Small intestine (tissue), 7 donors: ENCODE data around the gene SCGB1D1. TPM values are rescaled to one million over a fixed set of nuclear protein-coding genes. Genes with fewer than 3 reads are reported as not detected.

Experiments
- DNase-seq, 2 donors: peaks; one replicate each; pipeline versions ENCODE4 v3.0.0 to v3.0.0-alpha.2; 2013
- FAIRE-seq: peaks from 2 replicates; lab custom pipeline; 2012; peaks lifted over from hg19 to GRCh38; lab: Jason Lieb, UNC
- H3K27ac ChIP-seq, 3 donors: one replicate each; pipeline ENCODE4 v1.5.1; 2013; ENCODE audit warnings: low read length in 2 of 3, mild to moderate bottlenecking in 2 of 3, control low read depth in 1 of 3, inconsistent platforms in 1 of 3, low read depth in 1 of 3, moderate library complexity in 1 of 3
- H3K27me3 ChIP-seq, 3 donors: one replicate each; pipeline ENCODE4 v1.6.1; 2013; ENCODE audit warnings: low read length in 3 of 3, inconsistent platforms in 1 of 3; ENCODE audit not compliant: control insufficient read depth in 3 of 3, insufficient read depth in 3 of 3
- H3K36me3 ChIP-seq, 3 donors: one replicate each; pipeline ENCODE4 v1.6.1; 2013; ENCODE audit warnings: low read length in 3 of 3, inconsistent platforms in 1 of 3, low read depth in 1 of 3, mild to moderate bottlenecking in 1 of 3, moderate library complexity in 1 of 3; ENCODE audit not compliant: control insufficient read depth in 3 of 3, insufficient read depth in 2 of 3
- H3K4me1 ChIP-seq, 3 donors: one replicate each; pipeline ENCODE4 v1.6.1; 2013; ENCODE audit warnings: low read length in 2 of 3, inconsistent platforms in 1 of 3, low read depth in 1 of 3, mild to moderate bottlenecking in 1 of 3, moderate library complexity in 1 of 3; ENCODE audit not compliant: control insufficient read depth in 3 of 3, insufficient read depth in 2 of 3
- H3K4me3 ChIP-seq, 3 donors: one replicate each; pipeline ENCODE4 v1.5.1; 2013; ENCODE audit warnings: low read length in 3 of 3, control low read depth in 1 of 3, inconsistent platforms in 1 of 3, low read depth in 1 of 3, mild to moderate bottlenecking in 1 of 3, moderate library complexity in 1 of 3
- H3K9me3 ChIP-seq, 2 donors: one replicate each; pipeline ENCODE4 v1.6.1; 2013; ENCODE audit warnings: low read depth in 1 of 2, low read length in 1 of 2; ENCODE audit not compliant: control insufficient read depth in 2 of 2, insufficient read depth in 1 of 2
- WGBS, 3 donors: extraction: QIAGEN DNeasy Blood & Tissue Kit; methylation state at CpG; one replicate each; pipeline ENCODE4 v1.1.7; 2013; 5-methylcytosine and 5-hydroxymethylcytosine counted together
- polyA plus RNA-seq, 4 donors: library from polyadenylated mRNA; stranded (reverse) in 3 of 4; unstranded in 1 of 4; fragments of 200-250 nt in 3 of 4; fragments of 120-200 nt in 1 of 4; gene quantifications; one replicate each; pipeline versions ENCODE4 v1.2.1 to v1.2.3, GENCODE V29; 2013
- donor health status: healthy with polysubstance abuse.
- donor health status: control.
- donor health status: control.
- donor health status: Bipolar disorder and iron deficiency.
- donor health status: healthy.

Gene SCGB1D1
- polyA plus RNA-seq, 4 donors, result not detected

DNA sequence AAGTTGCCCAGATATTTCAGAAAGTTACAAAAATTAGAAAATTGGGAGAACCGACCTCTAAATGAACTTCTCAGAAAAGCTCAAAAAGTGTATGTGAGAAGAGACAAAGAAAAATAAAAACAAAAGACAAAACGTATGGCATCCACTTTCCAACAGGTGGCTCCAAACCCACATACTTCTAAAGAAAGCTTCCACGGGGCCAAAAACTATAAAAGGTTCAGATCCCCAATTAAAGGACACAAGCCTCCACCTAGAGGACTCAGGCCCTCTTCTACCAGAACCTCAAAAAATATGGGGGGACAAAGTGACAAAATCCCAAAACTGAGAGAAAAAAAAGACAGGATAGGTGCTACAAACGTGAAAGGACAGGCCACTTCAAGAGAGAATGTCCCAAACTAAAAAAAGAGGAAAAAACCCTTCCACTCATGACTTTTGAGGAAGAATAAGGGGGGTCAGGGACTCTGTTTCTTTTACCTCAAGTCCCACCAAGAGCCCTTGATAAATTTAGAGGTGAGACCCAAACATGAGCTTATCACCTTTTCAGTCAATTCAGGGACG, 27.3 kb downstream of the SCGB1D1 start:
- no peak overlapping the region for H3K4me3 ChIP-seq
- WGBS, 3 donors, result 35 to 41% (median 40%) methylated on average over 5 of the region's 5 CpGs
- no peaks in the 10 kb centered on the region for H3K36me3 ChIP-seq
- H3K4me1 ChIP-seq, result no peaks in the 10 kb centered on the region
- no peak overlapping the region for H3K27ac ChIP-seq
- peaks cover 0 to 3% of the 10 kb centered on the region in 2 donors for H3K9me3 ChIP-seq
- FAIRE-seq, result no peak
- peaks cover 0 to 7% (median 5%) of the 10 kb centered on the region in 3 donors for H3K27me3 ChIP-seq
- peak; percentile 8 to 14 for DNase-seq

DNA sequence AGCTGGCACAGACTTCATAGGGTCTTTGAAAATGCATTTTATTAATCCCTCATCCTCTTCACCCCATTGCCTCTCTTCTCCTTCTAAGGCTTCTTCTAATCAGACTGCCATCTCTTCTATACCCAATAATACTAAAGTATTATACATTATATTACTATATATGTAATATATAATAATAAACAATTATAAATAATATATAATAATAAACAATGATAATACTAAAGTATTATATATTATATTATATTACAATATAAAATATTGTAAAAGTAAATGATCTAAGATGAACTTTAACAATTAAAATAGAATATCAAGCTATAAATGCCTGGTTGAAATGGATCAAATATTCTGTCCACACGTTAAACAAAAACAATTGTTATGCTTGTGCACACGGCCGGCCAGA, 31.5 kb downstream of the SCGB1D1 start:
- peaks cover 0 to 16% of the 10 kb centered on the region in 2 donors for H3K9me3 ChIP-seq
- peak; percentile 53 for FAIRE-seq
- H3K4me3 ChIP-seq, result no peak overlapping the region
- no peak for DNase-seq
- H3K36me3 ChIP-seq, result no peaks in the 10 kb centered on the region
- peaks cover 0 to 5% (median 0%) of the 10 kb centered on the region in 3 donors for H3K27me3 ChIP-seq
- no peak overlapping the region for H3K27ac ChIP-seq
- no peaks in the 10 kb centered on the region for H3K4me1 ChIP-seq
- 83 to 94% (median 92%) methylated on average over 3 of the region's 3 CpGs for WGBS, 3 donors

DNA sequence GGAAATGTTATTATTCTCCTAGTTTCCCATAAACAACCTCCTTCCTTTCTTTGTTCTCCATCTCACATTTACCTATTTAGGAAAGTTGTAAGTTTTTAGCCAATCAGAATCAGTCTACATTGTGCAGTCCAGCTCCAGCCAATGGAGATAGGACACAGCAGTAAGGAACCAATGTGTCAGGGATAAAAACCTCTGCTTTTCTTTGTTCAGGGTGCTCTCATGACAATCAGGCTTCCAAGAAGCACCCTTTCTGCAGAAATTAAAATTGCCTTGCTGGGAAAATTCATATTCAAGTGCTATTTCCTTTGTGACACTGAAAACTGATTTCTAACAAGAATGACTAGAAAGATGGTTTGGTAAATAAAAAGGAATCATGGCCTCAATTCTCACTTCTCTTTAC, 33.1 kb downstream of the SCGB1D1 start:
- Histone ChIP-seq H3K27me3 (peaks cover 0 to 5% (median 0%) of the 10 kb centered on the region in 3 donors), H3K4me3 (no peak overlapping the region), H3K9me3 (peaks cover 0 to 16% of the 10 kb centered on the region in 2 donors), H3K27ac (no peak overlapping the region), H3K36me3 (no peaks in the 10 kb centered on the region), H3K4me1 (no peaks in the 10 kb centered on the region)
- DNase-seq (no peak), FAIRE-seq (no peak)

DNA sequence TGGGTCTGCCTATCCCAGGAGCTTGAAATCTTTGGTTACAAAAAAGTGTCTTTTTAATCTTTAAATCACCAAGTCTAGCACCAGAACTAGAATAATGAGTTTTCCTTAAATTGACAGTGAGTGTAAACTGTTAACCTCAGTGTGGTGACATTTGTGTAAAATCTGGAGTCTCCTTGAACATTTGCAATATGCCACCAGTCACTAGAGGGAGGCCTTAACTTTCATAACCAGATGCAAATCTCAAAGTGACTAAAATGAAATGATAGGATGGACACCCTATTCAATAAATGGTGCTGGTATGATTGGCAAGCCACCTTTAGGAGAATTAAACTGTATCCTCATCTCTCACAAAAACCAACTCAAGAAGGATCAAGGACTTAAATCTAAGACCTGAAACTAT, 43.7 kb downstream of the SCGB1D1 start:
- Histone ChIP-seq H3K27me3 (peaks cover 0 to 2% (median 0%) of the 10 kb centered on the region in 3 donors), H3K9me3 (no peaks in the 10 kb centered on the region), H3K36me3 (no peaks in the 10 kb centered on the region), H3K4me1 (no peaks in the 10 kb centered on the region), H3K4me3 (no peak overlapping the region), H3K27ac (no peak overlapping the region)
- DNase-seq (no peak), FAIRE-seq (no peak)

DNA sequence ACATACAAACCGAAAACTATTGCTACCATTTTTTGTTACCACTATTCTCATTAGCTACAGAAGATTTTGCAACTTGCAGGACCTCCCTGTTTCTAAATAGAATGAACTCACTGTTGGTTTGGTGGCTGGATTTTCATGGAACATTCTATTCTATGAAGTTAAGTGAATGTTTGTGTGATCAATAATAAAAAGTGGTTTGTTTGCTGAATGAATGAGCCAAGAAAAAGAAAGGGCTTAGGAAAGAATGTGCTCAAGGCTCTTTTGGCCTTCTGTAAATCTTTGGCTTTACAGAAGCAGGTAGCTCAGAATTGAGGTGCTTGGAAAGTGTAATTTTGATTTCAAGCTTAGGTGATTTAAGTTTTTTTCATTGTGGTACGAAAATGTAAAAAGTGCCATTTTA, 46.2 kb downstream of the SCGB1D1 start:
- Histone ChIP-seq H3K36me3 (no peaks in the 10 kb centered on the region), H3K27ac (no peak overlapping the region), H3K4me1 (no peaks in the 10 kb centered on the region), H3K4me3 (no peak overlapping the region), H3K27me3 (peaks cover 0 to 3% (median 2%) of the 10 kb centered on the region in 3 donors), H3K9me3 (no peaks in the 10 kb centered on the region)
- FAIRE-seq (no peak), DNase-seq (no peak)
- 68 to 74% (median 71%) methylated on average over 2 of the region's 2 CpGs for WGBS, 3 donors

DNA sequence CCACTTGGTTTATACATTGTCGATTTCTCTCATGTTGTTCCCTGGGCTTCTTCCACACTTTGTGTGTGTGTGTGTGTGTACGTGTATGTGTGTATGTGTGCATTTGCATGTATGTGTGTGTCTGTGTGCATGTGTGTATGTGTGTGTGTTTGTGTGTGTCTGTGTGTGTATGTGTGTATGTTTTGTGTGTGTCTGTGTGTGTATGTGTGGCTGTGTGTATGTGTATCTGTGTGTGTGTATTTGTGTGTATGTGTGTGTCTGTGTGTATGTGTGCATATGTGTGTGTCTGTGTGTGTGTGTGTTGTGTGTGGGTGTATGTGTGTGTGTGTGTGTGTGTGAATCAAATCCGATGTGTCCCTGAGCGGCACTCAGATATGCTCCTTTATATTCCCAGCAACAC, 47.5 kb downstream of the SCGB1D1 start:
- no peak for DNase-seq
- WGBS, 3 donors, result 66 to 68% (median 67%) methylated on average over 4 of the region's 4 CpGs
- FAIRE-seq, result no peak
- Histone ChIP-seq H3K4me1 (no peaks in the 10 kb centered on the region), H3K36me3 (no peaks in the 10 kb centered on the region), H3K4me3 (no peak overlapping the region), H3K27me3 (peaks cover 0 to 4% (median 3%) of the 10 kb centered on the region in 3 donors), H3K27ac (no peak overlapping the region), H3K9me3 (no peaks in the 10 kb centered on the region)

DNA sequence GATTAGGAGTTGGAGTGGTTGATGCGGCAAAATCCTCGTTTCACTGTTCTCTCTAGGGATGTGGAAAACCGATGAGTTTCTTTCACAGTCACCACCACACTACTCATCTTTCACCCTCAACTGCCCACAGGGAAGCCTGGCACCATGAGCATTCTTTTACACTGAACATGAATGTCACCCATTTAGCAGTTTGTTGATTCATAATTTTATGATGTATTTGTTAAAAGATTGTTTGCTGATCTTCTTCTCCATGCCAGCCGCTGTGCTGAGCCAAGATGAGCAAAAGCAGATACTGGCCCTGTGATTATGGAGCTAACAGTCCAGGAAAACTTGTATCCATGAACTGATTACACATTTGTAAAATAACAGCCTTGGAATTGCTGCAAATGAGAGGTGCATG, 48.1 kb downstream of the SCGB1D1 start:
- H3K4me3 ChIP-seq, result no peak overlapping the region
- H3K36me3 ChIP-seq, result no peaks in the 10 kb centered on the region
- DNase-seq, result no peak
- no peaks in the 10 kb centered on the region for H3K9me3 ChIP-seq
- FAIRE-seq, result no peak
- H3K27ac ChIP-seq, result no peak overlapping the region
- 83 to 86% (median 84%) methylated on average over 4 of the region's 4 CpGs for WGBS, 3 donors
- peaks cover 0 to 5% (median 4%) of the 10 kb centered on the region in 3 donors for H3K27me3 ChIP-seq
- H3K4me1 ChIP-seq, result no peaks in the 10 kb centered on the region

DNA sequence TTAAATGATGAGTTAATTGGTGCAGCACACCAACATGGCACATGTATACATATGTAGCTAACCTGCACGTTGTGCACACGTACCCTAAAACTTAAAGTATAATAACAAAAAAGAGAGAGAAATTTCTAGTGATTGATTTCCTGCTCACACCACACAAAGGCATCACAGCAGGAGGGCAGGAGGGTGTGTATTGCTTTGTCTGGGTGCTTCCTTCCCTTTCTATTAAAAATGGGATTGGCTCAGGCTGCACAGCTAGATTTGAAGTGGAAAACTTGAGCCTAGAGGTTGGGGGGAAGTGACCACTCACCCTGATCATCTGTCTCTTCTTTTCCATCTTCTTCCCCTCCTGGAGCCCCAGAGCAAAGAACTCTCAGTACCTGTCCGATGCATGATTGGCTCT, 51.1 kb downstream of the SCGB1D1 start:
- no peak overlapping the region for H3K27ac ChIP-seq
- H3K36me3 ChIP-seq, result no peaks in the 10 kb centered on the region

DNA sequence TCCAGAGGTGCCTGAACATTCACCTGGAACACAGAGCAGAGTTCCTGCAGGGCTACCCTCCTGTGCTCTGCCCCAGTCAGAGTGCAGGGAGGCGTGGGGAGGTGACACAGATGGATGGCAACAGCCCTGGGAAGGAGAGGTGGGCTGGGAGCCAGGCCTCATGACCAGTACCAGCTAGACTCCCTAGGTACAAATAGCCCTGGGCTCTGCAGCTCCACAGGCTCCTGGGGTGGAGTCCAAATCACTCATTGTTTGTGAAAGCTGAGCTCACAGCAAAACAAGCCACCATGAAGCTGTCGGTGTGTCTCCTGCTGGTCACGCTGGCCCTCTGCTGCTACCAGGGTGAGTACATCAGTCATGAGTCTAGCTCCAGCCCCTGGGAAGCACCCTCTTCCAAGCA, 52.0 kb downstream of the SCGB1D1 start, which contains the start of gene SCGB1D2:
Gene SCGB1D2 (plus strand): TSS at position 219 of the 400 bp plus-strand sequence. CDS start 69 bp downstream, at position 288.
- DNase-seq (no peak), FAIRE-seq (no peak)
- peaks cover 0 to 5% (median 2%) of the 10 kb centered on the region in 3 donors for H3K27me3 ChIP-seq
- WGBS, 3 donors, result 6 to 30% (median 17%) methylated on average over 3 of the region's 3 CpGs
- H3K4me3 ChIP-seq, result no peak within 1 kb of the TSS
- no peak within 1 kb of the TSS for H3K27ac ChIP-seq
- no peaks in the 10 kb centered on the region for H3K36me3 ChIP-seq
- no peaks in the 10 kb centered on the region for H3K4me1 ChIP-seq
- H3K9me3 ChIP-seq, result no peaks in the 10 kb centered on the region

More for the DNA sequence above, 51.1 kb downstream of the SCGB1D1 start:
- Histone ChIP-seq H3K27me3 (peaks cover 0 to 5% (median 2%) of the 10 kb centered on the region in 3 donors), H3K4me3 (no peak overlapping the region), H3K4me1 (no peaks in the 10 kb centered on the region), H3K9me3 (no peaks in the 10 kb centered on the region)
- no peak for FAIRE-seq
- WGBS, 3 donors, result 85 to 89% (median 86%) methylated on average over 3 of the region's 3 CpGs
- no peak for DNase-seq
